GM12874 (cell line): ENCODE results near the gene PLAAT2.

Experiments
- CTCF ChIP-seq: IDR thresholded peaks from 2 replicates; pipeline ENCODE4 v1.5.1; 2011; ENCODE audit warnings: low read depth, mild to moderate bottlenecking, control low read depth, low read length, moderate library complexity; ENCODE audit not compliant: insufficient read depth

PLAAT2 gene

GRCh38 chr11:63563201-63564055 lies at the start of gene PLAAT2:
TSS of gene PLAAT2 (minus strand) at chr11:63563379. CDS start at chr11:63563324, 55 bp downstream.
- no peak for TF ChIP-seq CTCF

GRCh38 chr11:63612181-63612580 lies 49.0 kb upstream of the PLAAT2 start:
- no peak for TF ChIP-seq CTCF

- no peak for TF ChIP-seq CTCF
Observed at GRCh38 chr11:63611395-63611747, 48.2 kb upstream of the PLAAT2 start.

GRCh38 chr11:63610604-63611394 lies 47.6 kb upstream of the PLAAT2 start:
- no peak for TF ChIP-seq CTCF

- TF ChIP-seq CTCF: no peak
Observed at GRCh38 chr11:63609971-63610580, 46.9 kb upstream of the PLAAT2 start.

DNA sequence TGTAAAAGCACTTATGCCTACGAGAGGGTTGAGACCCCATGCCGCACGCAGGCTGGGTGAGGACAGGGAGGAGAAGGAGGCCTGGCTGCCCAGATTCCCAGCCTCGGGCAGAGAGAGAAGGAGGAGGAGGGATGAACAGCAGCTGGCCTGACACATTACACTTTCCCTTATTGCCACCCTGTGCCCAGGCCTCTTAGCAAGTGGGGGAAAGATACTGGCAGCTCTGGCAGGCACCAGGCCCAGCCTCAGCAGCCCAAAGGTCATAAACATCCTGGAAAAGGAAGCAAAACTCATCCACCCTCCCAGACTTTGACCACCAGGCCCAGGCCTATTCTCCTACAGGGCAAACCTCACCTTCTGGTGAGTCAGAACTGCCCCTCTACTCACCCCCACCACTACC lies 46.4 kb upstream of the PLAAT2 start:
- TF ChIP-seq CTCF: no peak
